Stimulated activated CD8-positive, alpha-beta memory T cell treated with anti-CD3 and anti-CD28 coated beads, Interleukin-2, amount 100 ng/mL, for 1 hour (primary cell): ENCODE results near the gene ARVCF.

Source experiments
- DNase-seq, 2 donors: peaks; one replicate each; pipeline ENCODE4 v3.0.0-alpha.2; 2020; ENCODE audit warnings: low read depth in 2 of 2

Gene ARVCF

GRCh38 chr22:19973551-19974267 is 42.9 kb downstream of the ARVCF start:
- no peak for DNase-seq

DNA sequence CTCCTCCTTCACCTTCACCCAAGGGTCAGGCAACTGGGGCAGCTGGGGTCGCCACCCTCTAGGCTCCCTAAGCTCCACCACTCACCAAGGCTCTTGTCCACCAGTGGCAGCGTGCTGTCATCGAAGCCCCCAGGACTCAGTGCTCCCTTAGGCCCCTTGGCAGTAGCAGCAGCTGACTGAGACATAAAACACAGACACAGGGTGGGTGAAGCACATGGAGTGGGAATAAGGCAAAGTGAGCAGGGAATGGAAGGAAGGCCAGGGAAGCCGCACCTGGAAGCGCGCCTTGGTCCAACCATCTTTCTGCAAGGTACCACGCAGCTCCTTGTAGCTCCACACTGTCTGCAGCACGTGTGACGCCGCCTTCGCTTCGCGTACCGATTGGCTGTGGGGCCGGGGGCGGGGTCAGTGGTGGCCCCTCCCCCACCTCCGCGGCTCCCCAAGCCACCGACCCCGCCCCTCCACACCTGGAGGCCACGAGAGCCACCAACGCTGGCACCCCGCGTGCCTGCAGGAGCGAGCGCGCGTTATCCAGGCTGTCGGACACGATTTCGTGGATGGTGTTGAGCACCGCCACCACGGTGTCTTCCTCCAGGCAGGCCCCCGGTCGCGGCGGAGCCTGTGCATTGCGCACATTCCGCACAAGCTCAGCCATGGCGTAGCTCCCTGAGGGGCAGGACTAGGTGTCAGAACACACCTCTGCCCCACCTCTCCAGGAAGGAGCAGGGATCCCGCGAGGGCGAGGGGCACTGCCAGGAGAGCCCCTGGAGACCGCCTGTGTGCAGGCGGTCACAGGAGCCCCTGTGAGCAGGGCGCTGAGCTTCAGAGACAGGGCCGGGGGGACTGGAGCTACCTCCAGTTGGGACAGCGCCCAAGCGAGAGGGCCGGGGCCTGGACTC is 43.7 kb downstream of the ARVCF start:
- no peak for DNase-seq

DNA sequence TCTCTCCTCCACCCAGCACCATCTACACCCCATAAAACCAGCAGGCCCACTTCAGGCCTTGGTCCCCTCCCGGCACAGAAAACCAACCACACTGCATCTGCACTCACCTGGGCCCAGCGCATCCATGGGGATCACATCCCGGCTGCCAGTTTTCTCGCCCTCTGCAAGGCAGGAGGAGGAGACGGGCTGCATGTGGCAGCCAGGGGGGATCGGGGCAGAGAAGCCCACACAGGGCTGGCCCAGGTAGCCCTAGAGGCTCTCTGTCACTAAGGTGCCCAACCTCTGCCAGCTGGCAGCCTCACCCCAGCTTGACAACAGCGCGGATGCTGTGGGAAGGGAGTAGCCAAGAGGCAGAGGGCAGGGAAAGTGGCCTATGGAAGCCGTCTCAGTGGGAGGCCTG is 44.4 kb downstream of the ARVCF start:
- DNase-seq: no peak

GRCh38 chr22:19971276-19972124 is 45.1 kb downstream of the ARVCF start:
- no peak for DNase-seq

- peak; percentile 60 to 62 for DNase-seq
Measured at GRCh38 chr22:19970479-19971275, 45.9 kb downstream of the ARVCF start.

- no peak for DNase-seq
Measured at GRCh38 chr22:19970031-19970478, 46.6 kb downstream of the ARVCF start.

DNA sequence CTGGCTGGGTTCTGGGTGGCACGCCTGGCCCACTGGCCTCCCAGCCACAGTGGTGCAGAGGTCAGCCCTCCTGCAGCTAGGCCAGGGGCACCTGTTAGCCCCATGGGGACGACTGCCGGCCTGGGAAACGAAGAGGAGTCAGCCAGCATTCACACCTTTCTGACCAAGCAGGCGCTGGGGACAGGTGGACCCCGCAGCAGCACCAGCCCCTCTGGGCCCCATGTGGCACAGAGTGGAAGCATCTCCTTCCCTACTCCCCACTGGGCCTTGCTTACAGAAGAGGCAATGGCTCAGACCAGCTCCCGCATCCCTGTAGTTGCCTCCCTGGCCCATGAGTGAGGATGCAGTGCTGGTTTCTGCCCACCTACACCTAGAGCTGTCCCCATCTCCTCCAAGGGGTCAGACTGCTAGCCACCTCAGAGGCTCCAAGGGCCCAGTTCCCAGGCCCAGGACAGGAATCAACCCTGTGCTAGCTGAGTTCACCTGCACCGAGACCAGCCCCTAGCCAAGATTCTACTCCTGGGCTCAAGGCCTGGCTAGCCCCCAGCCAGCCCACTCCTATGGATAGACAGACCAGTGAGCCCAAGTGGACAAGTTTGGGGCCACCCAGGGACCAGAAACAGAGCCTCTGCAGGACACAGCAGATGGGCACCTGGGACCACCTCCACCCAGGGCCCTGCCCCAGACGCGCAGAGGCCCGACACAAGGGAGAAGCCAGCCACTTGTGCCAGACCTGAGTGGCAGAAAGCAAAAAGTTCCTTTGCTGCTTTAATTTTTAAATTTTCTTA is 47.3 kb downstream of the ARVCF start:
- DNase-seq: no peak

GRCh38 chr22:19968450-19968891 is 48.2 kb downstream of the ARVCF start:
- DNase-seq: no peak

DNA sequence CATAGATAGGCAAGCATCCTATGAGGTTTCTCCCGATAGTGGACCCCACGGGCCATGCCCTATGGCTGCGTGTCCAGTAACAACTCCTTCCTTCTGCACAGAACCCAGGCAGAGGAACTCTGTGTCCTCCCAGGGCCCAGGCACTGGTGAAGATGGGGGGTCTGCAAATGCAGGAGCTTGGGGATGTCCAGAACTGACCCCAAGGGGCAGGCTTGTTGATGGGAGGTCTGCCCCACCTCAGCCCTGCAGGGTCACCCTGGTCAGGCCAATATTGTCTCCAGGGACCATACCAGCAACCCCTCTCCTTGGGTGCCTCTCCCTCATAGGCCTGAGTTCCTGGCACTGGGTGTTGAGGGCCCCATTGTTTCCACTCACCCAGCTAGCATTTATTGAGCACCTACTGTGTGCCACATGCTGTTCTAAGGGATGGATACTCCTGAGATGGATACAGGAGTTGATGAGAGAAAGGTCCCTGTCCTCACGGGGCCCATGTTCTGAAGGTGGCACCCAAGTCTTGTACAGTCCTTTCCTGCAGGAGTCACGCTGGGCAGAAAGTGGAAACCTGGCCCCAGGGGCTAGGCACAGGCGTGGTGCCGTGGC is 48.7 kb downstream of the ARVCF start:
- DNase-seq: no peak

DNA sequence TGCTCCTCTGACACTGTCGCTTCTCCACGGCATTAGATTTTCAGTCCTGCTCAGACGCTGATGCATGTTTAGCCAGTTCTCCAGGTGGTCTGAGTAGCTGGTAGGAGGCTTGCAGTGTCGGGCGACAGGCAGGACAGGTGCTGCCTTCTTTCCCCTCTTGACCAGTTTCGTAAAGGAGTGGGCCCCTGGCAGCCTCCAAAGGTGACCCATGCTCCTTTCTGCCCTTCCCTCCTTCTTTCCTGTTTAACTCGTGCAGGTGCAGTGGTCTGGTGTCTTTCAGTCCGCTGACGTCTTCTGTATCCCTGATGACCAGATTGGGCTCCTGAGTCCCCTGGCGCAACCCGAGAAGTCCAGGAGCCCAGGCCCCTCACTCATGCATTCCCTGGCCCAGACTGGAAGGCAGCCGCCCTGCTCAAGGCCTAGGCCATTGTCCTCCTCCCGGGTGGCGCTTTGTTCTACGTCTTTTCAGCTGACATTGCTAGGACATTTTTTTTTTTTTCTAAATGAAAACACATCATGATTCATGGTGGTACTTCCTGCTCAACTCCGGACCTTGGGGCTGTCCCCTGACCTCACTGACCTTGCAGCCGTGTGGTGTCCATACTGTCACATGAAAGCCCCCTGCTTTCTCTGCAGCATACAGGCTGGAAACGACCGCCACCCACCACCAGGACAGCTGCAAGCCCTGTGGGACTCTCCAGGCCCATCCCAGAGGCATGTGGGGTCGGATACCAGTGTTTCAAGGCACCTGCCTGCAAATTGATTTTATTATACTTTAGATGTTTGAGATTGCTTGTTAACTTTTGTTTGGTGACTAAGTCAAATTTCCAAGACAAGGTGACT is 49.5 kb downstream of the ARVCF start:
- no peak for DNase-seq

- no peak for DNase-seq
Measured at GRCh38 chr22:19965771-19966709, 50.6 kb downstream of the ARVCF start.

GRCh38 chr22:19964701-19965386 is 51.8 kb downstream of the ARVCF start:
- no peak for DNase-seq

DNA sequence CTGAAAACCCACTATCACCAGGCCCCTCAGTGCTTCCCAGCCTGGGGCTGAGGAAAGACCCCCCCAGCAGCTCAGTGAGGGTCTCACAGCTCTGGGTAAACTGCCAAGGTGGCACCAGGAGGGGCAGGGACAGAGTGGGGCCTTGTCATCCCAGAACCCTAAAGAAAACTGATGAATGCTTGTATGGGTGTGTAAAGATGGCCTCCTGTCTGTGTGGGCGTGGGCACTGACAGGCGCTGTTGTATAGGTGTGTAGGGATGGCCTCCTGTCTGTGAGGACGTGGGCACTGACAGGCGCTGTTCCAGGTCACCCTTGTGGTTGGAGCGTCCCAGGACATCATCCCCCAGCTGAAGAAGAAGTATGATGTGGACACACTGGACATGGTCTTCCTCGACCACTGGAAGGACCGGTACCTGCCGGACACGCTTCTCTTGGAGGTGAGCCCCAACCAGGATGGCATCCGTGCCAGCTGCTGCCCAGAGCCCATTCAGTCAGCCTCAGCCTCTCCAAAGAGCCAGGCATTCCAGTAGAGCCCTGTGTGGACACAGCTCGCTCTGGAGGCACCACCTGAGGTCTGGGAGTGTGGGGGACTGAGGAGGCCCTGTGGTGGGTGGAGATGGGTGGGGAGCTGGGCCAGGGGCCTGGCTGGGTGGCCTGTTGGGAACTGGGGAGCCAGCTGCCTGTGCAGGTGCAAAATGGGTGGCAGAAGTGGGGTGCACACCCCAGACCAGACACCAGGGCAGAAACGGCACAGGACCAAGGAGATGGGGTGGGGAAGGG is 52.6 kb downstream of the ARVCF start:
- no peak for DNase-seq

GRCh38 chr22:19962909-19963806 is 53.5 kb downstream of the ARVCF start:
- no peak for DNase-seq

- DNase-seq: no peak
Measured at GRCh38 chr22:19962246-19962908, 54.2 kb downstream of the ARVCF start.
